Cardiac septum (tissue), 1 donor: ENCODE data around the gene NLRP6. TPM values are rescaled to one million over a fixed set of nuclear protein-coding genes. Genes with fewer than 3 reads are reported as not detected.
"Not testable (repeated sequence)": the region's sequence is repeated elsewhere in the genome, so short reads cannot be mapped to it uniquely, and the experiment has no call there.

Source experiments
- DNase-seq: peaks from one replicate; pipeline ENCODE4 v3.0.0-alpha.2; 2020; ENCODE audit warnings: low spot score
- intact Hi-C: fragments of 100-400 bp; cut with DNase I; formaldehyde crosslinking; loops from one replicate; pipeline ENCODE4 v1.14.0; 2022
- long read RNA-seq: library from polyadenylated mRNA; unstranded; transcript quantifications from one replicate; pipeline ENCODE4 v2.0.0, GENCODE V29; 2021
- total RNA-seq: library from RNA; stranded (reverse); fragmentation: NEBNext Ultra II Directional; extraction: Animal tissue kit (Norgen Biotek cat#: 25700); gene quantifications from one replicate; pipeline ENCODE4 v1.2.1, GENCODE V29; 2021
- donor health status: DM: no; HTN: no; CAD: no.

Gene NLRP6
- 0.19 TPM for total RNA-seq
- long read RNA-seq = 0 reads

GRCh38 chr11:278001-278951, at the start of gene NLRP6:
TSS of gene NLRP6 (plus strand) at chr11:278407. CDS start at chr11:278570, 163 bp downstream.
- intact Hi-C loops = no loop called here
- no peak for DNase-seq

GRCh38 chr11:230431-230830, 47.8 kb upstream of the NLRP6 start:
- no peak for DNase-seq
- intact Hi-C loops = loop anchor here (10.0 kb wide), 1 partner anchor 274 kb away; the partner anchor contains the start of gene RNH1

GRCh38 chr11:232783-233565, 45.2 kb upstream of the NLRP6 start:
- intact Hi-C loops = loop anchor here (10.0 kb wide), 1 partner anchor 272 kb away; the partner anchor contains the start of gene RNH1
- DNase-seq = no peak

- DNase-seq = no peak
- intact Hi-C loops = loop anchor here (10.0 kb wide), 1 partner anchor 270 kb away; the partner anchor contains the start of gene RNH1
These were observed 43.0 kb upstream of the NLRP6 start for GRCh38 chr11:235180-235579.

- DNase-seq = no peak
- intact Hi-C loops = loop anchor here (10.0 kb wide), 1 partner anchor 269 kb away; the partner anchor contains the start of gene RNH1
These were observed 42.6 kb upstream of the NLRP6 start for GRCh38 chr11:235609-235996.

GRCh38 chr11:235997-236773, 42.0 kb upstream of the NLRP6 start, which contains the start of gene SIRT3:
TSS of gene SIRT3 (minus strand) at chr11:236342. CDS start at chr11:236328, 14 bp downstream.
- intact Hi-C loops = loop anchor here (1.0 to 10.0 kb wide), 2 partner anchors 28 to 269 kb away; partner anchors contain the start of gene RNH1

GRCh38 chr11:236774-237767, 41.1 kb upstream of the NLRP6 start, which contains the start of gene PSMD13:
TSS of gene PSMD13 (plus strand) at chr11:236976. CDS start at chr11:237050, 74 bp downstream.
- intact Hi-C loops = loop anchor here (1.0 to 10.0 kb wide), 2 partner anchors 29 to 268 kb away; partner anchors contain the start of gene RNH1
- peak; percentile 96 for DNase-seq

More at GRCh38 chr11:235997-236773, 42.0 kb upstream of the NLRP6 start, which contains the start of gene SIRT3:
- DNase-seq = peak; percentile 95

GRCh38 chr11:238346-238745, 39.9 kb upstream of the NLRP6 start:
- intact Hi-C loops = loop anchor here (10.0 kb wide), 1 partner anchor 266 kb away; the partner anchor contains the start of gene RNH1
- DNase-seq = not testable (repeated sequence)

GRCh38 chr11:240315-240714, 37.9 kb upstream of the NLRP6 start:
- intact Hi-C loops = no loop called here
- no peak for DNase-seq

- DNase-seq = no peak
- intact Hi-C loops = no loop called here
These were observed 36.6 kb upstream of the NLRP6 start for GRCh38 chr11:241634-242033.

GRCh38 chr11:244376-244775, 33.8 kb upstream of the NLRP6 start:
- DNase-seq = no peak
- intact Hi-C loops = no loop called here

- intact Hi-C loops = no loop called here
These were observed 29.1 kb upstream of the NLRP6 start for GRCh38 chr11:249062-249461.

GRCh38 chr11:250274-250673, 27.9 kb upstream of the NLRP6 start:
- DNase-seq = no peak
- intact Hi-C loops = no loop called here

More at GRCh38 chr11:249062-249461, 29.1 kb upstream of the NLRP6 start:
- no peak for DNase-seq

- DNase-seq = peak; percentile 85
- intact Hi-C loops = no loop called here
These were observed 27.4 kb upstream of the NLRP6 start for GRCh38 chr11:250740-251299.

GRCh38 chr11:251550-251949, 26.7 kb upstream of the NLRP6 start:
- DNase-seq = no peak
- intact Hi-C loops = no loop called here

GRCh38 chr11:252666-253065, 25.5 kb upstream of the NLRP6 start:
- intact Hi-C loops = no loop called here
- DNase-seq = no peak

- intact Hi-C loops = no loop called here
- no peak for DNase-seq
These were observed 24.9 kb upstream of the NLRP6 start for GRCh38 chr11:253160-253885.
